ENCODE measurements around the gene MAN1C1.
A peak's percentile ranks its signal among the peaks of the same experiment; 100 is the strongest.

The MAN1C1 gene

DNA sequence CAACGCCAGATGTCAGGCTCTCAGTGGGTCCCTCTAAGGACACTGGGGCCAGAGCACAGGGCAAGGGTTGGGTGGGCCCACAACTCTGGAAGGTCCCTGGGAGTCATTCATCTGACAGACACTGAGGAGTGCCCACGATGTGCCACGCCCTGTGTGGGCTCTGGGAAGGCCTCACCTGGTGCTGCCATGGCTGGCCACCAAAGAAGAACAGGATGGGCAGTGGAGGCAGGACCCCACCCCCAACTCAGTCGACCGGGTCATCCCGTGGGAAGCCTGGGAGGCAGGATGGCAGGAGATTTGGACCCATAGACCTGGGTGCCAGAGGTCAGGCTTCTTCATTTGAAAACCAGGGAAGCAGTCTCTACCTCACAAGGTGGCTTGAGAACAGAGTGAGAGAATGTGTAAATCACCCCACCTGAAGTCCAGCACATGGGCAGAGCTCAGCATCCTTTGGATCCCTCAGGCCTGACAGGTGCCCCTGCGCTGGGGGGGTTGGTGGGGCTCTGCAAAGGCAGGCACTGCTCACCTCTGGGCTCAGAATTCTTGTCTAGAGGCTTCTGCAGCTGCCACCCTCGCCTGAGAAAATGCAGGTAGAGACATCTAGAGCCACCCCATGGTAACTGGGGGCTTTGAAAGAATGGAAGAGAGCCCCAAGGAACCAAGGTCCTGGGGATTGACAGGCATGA is 182.2 kb downstream of the MAN1C1 start:
- no peak overlapping the region for H3K4me3 ChIP-seq (ENCODE audit: insufficient read depth, low read depth, low read length, poor library complexity, severe bottlenecking)
- H3K27ac ChIP-seq (ENCODE audit: insufficient read depth, low read length, poor library complexity, severe bottlenecking), result peak overlapping the region; percentile 35
- peaks cover 33% of the 10 kb centered on the region for H3K4me1 ChIP-seq (ENCODE audit: control insufficient read depth, insufficient read depth, low read length, poor library complexity, severe bottlenecking)
- no peak for DNase-seq
- no peaks in the 10 kb centered on the region for H3K9me3 ChIP-seq (ENCODE audit: control insufficient read depth, low read length)
- H3K27me3 ChIP-seq (replicated peaks; ENCODE audit: control insufficient read depth, insufficient read depth, low read length, poor library complexity, severe bottlenecking), result no peaks in the 10 kb centered on the region
- no peaks in the 10 kb centered on the region for H3K36me3 ChIP-seq (ENCODE audit: control insufficient read depth, insufficient read depth, low read length)

DNA sequence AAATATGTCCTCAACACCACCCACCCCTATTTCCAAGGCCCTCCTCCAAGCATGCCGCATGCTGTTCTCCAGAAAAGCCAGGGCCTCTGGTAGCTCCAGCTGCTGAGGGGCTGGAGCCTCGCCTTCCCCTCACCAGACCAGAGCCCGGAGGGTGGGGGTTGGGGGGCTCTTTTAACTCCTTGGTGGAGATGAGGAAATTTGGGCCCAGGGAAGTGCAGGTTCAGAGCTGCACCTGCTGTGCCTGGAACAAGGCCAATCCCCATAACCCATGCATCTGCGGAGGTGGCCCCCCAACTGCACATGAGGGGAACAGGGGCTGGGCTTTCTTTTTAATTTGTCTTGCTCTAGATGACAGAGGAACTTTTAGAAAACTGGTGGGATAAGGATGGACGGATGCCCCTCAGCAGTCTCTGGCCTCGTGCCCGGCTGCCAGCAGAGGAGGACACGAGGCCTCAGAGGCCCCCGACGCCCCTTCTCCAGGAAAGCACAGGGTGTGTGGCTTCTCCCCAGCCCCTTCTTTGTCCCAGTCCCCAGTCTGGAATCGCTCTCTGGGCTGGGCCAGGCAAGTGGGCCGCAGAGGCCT is 182.9 kb downstream of the MAN1C1 start:
- Histone ChIP-seq H3K4me1 (ENCODE audit: control insufficient read depth, insufficient read depth, low read length, poor library complexity, severe bottlenecking) (peaks cover 33% of the 10 kb centered on the region), H3K27ac (ENCODE audit: insufficient read depth, low read length, poor library complexity, severe bottlenecking) (peak overlapping the region; percentile 57), H3K4me3 (ENCODE audit: insufficient read depth, low read depth, low read length, poor library complexity, severe bottlenecking) (peak overlapping the region; percentile 54), H3K36me3 (ENCODE audit: control insufficient read depth, insufficient read depth, low read length) (no peaks in the 10 kb centered on the region), H3K27me3 (replicated peaks; ENCODE audit: control insufficient read depth, insufficient read depth, low read length, poor library complexity, severe bottlenecking) (no peaks in the 10 kb centered on the region), H3K9me3 (ENCODE audit: control insufficient read depth, low read length) (no peaks in the 10 kb centered on the region)
- DNase-seq, result no peak

DNA sequence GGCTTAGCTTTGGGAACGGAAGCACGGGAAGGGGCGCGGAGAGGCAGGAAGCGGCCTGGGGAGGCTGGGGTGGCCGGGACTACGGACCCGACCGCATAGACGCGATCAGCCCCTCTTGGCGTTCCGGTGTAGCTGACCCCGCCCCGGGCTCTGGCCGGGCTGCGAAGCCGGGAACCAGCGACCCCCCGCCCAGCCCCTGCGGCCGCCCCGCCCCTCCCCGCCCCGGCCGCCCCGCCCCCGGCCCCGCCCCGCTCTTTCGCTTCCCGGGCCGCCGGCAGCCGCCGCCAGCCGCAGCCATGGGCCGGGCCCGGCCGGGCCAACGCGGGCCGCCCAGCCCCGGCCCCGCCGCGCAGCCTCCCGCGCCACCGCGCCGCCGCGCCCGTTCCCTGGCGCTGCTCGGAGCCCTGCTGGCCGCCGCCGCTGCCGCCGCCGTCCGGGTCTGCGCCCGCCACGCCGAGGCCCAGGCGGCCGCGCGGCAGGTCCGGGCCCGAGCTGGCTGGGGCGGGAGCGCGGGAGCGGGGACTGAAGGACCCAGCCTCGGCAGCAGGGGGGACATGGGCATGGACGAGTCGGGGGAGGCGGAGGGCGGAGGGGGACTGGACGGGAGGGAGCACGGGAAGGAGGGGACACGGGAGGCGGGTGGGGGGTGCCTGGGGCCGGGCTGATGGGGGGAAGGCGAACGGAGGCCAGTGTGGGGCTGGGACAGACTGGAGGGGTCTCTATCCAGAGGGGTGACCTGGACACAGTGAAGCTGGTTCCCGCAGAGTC is 183.5 kb downstream of the MAN1C1 start, which contains the start of gene SELENON:
SELENON (plus strand) TSS at position 259 of the 768 bp plus-strand sequence; CDS start at position 297, 38 bp downstream.
- Histone ChIP-seq H3K9me3 (ENCODE audit: control insufficient read depth, low read length) (no peaks in the 10 kb centered on the region), H3K4me3 (ENCODE audit: insufficient read depth, low read depth, low read length, poor library complexity, severe bottlenecking) (peak within 1 kb of the TSS; percentile 59), H3K27me3 (replicated peaks; ENCODE audit: control insufficient read depth, insufficient read depth, low read length, poor library complexity, severe bottlenecking) (no peaks in the 10 kb centered on the region), H3K4me1 (ENCODE audit: control insufficient read depth, insufficient read depth, low read length, poor library complexity, severe bottlenecking) (peaks cover 33% of the 10 kb centered on the region), H3K36me3 (ENCODE audit: control insufficient read depth, insufficient read depth, low read length) (no peaks in the 10 kb centered on the region), H3K27ac (ENCODE audit: insufficient read depth, low read length, poor library complexity, severe bottlenecking) (peak within 1 kb of the TSS; percentile 57)
- peak in 2 of 3 donors; percentile 13 to 44 for DNase-seq

DNA sequence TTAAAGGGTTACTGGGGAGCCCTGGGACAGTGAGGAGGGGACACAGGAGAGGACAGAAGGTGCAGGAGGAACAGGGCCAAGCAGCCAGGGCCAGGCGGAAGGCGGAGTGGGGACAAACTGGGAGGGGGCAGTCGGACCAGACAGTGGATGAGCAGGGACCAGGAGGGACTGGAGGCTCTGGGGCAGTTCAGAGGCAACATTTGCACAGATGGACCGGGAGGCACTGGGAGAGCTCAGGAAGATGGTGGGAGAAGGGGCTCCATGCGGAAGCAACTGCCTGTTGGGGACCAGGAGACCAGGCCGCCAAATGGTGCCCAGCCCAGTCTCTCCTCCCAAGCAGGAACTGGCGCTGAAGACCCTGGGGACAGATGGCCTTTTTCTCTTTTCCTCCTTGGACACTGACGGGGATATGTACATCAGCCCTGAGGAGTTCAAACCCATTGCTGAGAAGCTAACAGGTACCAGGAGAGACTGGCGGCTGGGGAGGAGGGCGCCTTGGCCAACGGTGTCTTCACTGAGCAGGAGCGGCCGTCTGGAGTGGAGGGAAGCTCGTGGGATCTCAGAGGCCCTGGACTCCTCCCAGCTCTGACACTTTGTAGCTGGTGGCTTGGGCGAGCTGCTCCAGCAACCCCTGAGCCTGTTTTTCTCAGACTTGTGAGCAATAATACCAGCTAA is 184.2 kb downstream of the MAN1C1 start:
- Histone ChIP-seq H3K9me3 (ENCODE audit: control insufficient read depth, low read length) (no peaks in the 10 kb centered on the region), H3K27ac (ENCODE audit: insufficient read depth, low read length, poor library complexity, severe bottlenecking) (peak overlapping the region; percentile 41), H3K27me3 (replicated peaks; ENCODE audit: control insufficient read depth, insufficient read depth, low read length, poor library complexity, severe bottlenecking) (no peaks in the 10 kb centered on the region), H3K36me3 (ENCODE audit: control insufficient read depth, insufficient read depth, low read length) (peaks cover under 1% of the 10 kb centered on the region), H3K4me1 (ENCODE audit: control insufficient read depth, insufficient read depth, low read length, poor library complexity, severe bottlenecking) (peaks cover 33% of the 10 kb centered on the region), H3K4me3 (ENCODE audit: insufficient read depth, low read depth, low read length, poor library complexity, severe bottlenecking) (peak overlapping the region; percentile 59)
- DNase-seq, result no peak

DNA sequence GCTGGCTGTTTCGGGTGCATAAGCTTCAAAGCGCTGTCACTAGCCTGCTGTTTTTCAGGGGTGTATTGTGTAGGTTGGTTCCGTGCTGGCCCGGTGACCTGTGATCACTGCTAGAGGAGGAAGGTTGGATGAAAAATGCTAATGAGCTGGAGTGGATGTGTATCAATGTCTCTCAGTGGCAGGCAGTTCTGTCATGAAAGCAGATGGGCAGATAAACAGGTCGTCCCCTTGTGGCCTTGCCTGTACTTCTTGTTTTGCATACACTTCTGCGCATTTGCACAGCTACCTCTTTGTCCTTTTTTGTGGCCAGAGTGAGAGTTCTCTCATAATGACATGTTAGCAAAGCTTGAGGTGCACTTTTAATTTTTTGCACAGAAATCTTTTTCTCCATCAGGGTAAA is 186.3 kb downstream of the MAN1C1 start:
- Histone ChIP-seq H3K9me3 (ENCODE audit: control insufficient read depth, low read length) (no peaks in the 10 kb centered on the region), H3K36me3 (ENCODE audit: control insufficient read depth, insufficient read depth, low read length) (peaks cover 9% of the 10 kb centered on the region), H3K27ac (ENCODE audit: insufficient read depth, low read length, poor library complexity, severe bottlenecking) (no peak overlapping the region), H3K27me3 (replicated peaks; ENCODE audit: control insufficient read depth, insufficient read depth, low read length, poor library complexity, severe bottlenecking) (no peaks in the 10 kb centered on the region), H3K4me1 (ENCODE audit: control insufficient read depth, insufficient read depth, low read length, poor library complexity, severe bottlenecking) (peaks cover 15% of the 10 kb centered on the region), H3K4me3 (ENCODE audit: insufficient read depth, low read depth, low read length, poor library complexity, severe bottlenecking) (no peak overlapping the region)
- DNase-seq, result no peak

DNA sequence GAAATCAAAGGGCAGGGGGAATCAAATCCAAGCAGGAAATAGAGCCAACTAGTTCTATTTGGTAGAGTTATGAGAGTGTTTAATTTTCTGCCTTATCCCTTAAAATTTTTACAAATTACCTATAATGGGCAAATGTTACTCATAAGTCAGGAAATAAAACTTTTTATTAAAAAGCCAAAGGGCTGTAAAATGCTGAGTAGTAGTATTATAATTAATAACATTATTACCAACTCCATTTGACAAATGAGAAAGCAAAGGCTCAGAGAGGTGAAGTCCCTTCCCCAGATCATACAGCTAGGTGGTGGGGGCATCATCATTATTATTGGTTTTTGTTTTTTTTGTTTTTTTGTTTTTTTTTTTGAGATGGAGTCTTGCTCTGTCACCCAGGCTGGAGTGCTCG is 186.8 kb downstream of the MAN1C1 start:
- H3K36me3 ChIP-seq (ENCODE audit: control insufficient read depth, insufficient read depth, low read length), result peaks cover 9% of the 10 kb centered on the region
- peaks cover 13% of the 10 kb centered on the region for H3K4me1 ChIP-seq (ENCODE audit: control insufficient read depth, insufficient read depth, low read length, poor library complexity, severe bottlenecking)
- no peak overlapping the region for H3K27ac ChIP-seq (ENCODE audit: insufficient read depth, low read length, poor library complexity, severe bottlenecking)
- H3K27me3 ChIP-seq (replicated peaks; ENCODE audit: control insufficient read depth, insufficient read depth, low read length, poor library complexity, severe bottlenecking), result no peaks in the 10 kb centered on the region
- no peaks in the 10 kb centered on the region for H3K9me3 ChIP-seq (ENCODE audit: control insufficient read depth, low read length)
- H3K4me3 ChIP-seq (ENCODE audit: insufficient read depth, low read depth, low read length, poor library complexity, severe bottlenecking), result no peak overlapping the region
- no peak for DNase-seq

DNA sequence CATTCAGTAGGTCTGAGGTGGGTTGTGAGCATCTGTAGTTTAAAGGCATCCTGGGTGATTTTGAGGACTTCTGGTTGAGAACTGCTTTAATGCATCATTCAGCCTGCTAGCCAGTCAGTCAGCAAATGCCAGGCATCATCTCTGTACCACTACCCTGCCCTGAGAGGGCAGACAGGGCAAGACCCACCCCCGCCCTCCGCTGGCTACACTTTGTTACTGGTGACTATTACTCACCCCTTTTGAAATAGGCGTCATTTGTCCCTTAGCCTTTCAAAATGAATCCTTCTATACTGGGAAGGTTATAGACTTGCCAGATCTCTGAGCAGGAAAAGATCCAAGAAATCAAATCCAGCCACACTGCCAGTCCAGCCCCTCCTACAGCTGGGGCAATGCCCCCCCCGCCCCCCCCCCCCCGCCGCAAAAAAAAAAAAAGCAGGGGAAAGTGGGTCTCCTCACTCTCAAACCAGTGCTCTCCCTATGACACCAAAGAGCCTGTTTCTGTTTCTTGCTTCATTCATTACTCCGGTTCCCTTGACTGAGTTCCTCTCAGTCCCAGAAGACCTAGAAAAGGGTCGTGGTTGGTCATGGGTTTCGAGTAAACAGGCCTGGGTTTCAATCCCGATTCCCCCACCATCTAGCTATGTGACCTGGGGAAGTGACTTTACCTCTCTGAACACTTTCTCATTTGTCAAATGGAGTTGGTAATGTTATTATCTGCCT is 187.8 kb downstream of the MAN1C1 start:
- Histone ChIP-seq H3K4me3 (ENCODE audit: insufficient read depth, low read depth, low read length, poor library complexity, severe bottlenecking) (no peak overlapping the region), H3K9me3 (ENCODE audit: control insufficient read depth, low read length) (no peaks in the 10 kb centered on the region), H3K27ac (ENCODE audit: insufficient read depth, low read length, poor library complexity, severe bottlenecking) (no peak overlapping the region), H3K27me3 (replicated peaks; ENCODE audit: control insufficient read depth, insufficient read depth, low read length, poor library complexity, severe bottlenecking) (no peaks in the 10 kb centered on the region), H3K4me1 (ENCODE audit: control insufficient read depth, insufficient read depth, low read length, poor library complexity, severe bottlenecking) (peaks cover 10% of the 10 kb centered on the region), H3K36me3 (ENCODE audit: control insufficient read depth, insufficient read depth, low read length) (peaks cover 13% of the 10 kb centered on the region)
- DNase-seq, result no peak

DNA sequence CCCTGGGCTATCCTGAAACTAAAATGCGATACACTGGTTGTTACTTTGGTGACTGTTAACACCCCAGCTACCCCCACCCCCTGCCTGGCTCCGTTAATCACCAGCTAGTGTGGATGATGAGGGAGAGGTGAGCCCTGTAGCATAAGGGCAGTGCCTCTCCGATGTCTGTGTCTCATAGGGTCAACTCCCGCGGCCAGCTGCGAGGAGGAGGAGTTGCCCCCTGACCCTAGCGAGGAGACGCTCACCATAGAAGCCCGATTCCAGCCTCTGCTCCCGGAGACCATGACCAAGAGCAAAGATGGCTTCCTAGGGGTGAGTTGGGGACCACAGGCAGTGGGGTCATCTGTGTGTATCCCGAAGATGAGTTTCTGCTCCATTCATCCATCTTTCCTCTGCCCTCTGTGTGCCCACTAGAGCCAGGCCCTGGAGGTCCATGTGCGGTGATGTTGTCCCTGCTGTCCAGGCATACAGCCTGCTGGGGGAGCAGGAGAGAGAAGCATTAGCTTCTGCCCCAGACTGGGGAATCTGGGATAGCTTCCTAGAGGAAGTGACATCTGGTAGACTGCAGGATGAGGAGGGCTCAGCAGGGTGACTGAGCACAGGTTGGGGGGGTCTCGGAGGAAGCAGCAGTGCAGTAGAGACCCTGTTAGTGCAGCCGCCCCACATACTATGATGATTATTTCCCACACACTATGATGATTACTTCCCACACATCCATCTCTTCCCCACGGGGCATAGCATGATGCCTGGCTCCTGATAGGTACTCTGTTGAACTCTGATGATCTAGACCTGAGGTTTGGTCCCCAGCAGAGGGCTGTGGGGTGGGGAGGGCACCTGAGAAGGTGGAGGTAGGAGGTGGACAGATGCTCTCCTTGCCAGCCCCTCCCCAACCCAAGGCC is 188.6 kb downstream of the MAN1C1 start:
- H3K27ac ChIP-seq (ENCODE audit: insufficient read depth, low read length, poor library complexity, severe bottlenecking), result no peak overlapping the region

DNA sequence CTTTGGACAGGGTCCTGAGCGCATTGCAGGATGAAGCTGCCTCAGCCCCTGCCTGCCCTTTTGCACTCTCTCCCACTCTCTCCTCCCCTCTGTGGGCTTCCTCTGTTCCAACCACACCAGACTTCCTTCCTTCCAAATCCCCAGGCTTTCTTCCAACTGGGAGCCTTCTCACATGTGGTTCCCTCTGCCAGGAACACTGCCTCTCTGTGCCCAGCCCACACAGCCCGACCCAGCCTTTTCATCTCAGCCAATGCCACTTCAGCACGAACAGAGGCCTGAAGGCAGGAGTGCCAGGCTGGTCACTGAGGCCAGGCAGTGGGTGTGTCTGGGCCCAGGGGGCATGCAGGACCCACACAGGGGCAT is 189.3 kb downstream of the MAN1C1 start:
- Histone ChIP-seq H3K4me1 (ENCODE audit: control insufficient read depth, insufficient read depth, low read length, poor library complexity, severe bottlenecking) (peaks cover 4% of the 10 kb centered on the region), H3K27me3 (replicated peaks; ENCODE audit: control insufficient read depth, insufficient read depth, low read length, poor library complexity, severe bottlenecking) (no peaks in the 10 kb centered on the region), H3K27ac (ENCODE audit: insufficient read depth, low read length, poor library complexity, severe bottlenecking) (no peak overlapping the region), H3K4me3 (ENCODE audit: insufficient read depth, low read depth, low read length, poor library complexity, severe bottlenecking) (no peak overlapping the region), H3K36me3 (ENCODE audit: control insufficient read depth, insufficient read depth, low read length) (peaks cover 19% of the 10 kb centered on the region), H3K9me3 (ENCODE audit: control insufficient read depth, low read length) (no peaks in the 10 kb centered on the region)
- DNase-seq, result no peak

More for the DNA sequence above, 188.6 kb downstream of the MAN1C1 start:
- Histone ChIP-seq H3K9me3 (ENCODE audit: control insufficient read depth, low read length) (no peaks in the 10 kb centered on the region), H3K36me3 (ENCODE audit: control insufficient read depth, insufficient read depth, low read length) (peaks cover 19% of the 10 kb centered on the region), H3K4me3 (ENCODE audit: insufficient read depth, low read depth, low read length, poor library complexity, severe bottlenecking) (no peak overlapping the region), H3K27me3 (replicated peaks; ENCODE audit: control insufficient read depth, insufficient read depth, low read length, poor library complexity, severe bottlenecking) (no peaks in the 10 kb centered on the region), H3K4me1 (ENCODE audit: control insufficient read depth, insufficient read depth, low read length, poor library complexity, severe bottlenecking) (peaks cover 7% of the 10 kb centered on the region)
- DNase-seq, result no peak

Measured in effector memory CD4-positive, alpha-beta T cell (primary cell).